ENCODE data around the gene RBBP8NL. TPM values are rescaled to one million over a fixed set of nuclear protein-coding genes. Genes with fewer than 3 reads are reported as not detected.

Gene RBBP8NL
- total and polyA plus RNA-seq, 3 experiments from 2014 or later: not detected

DNA sequence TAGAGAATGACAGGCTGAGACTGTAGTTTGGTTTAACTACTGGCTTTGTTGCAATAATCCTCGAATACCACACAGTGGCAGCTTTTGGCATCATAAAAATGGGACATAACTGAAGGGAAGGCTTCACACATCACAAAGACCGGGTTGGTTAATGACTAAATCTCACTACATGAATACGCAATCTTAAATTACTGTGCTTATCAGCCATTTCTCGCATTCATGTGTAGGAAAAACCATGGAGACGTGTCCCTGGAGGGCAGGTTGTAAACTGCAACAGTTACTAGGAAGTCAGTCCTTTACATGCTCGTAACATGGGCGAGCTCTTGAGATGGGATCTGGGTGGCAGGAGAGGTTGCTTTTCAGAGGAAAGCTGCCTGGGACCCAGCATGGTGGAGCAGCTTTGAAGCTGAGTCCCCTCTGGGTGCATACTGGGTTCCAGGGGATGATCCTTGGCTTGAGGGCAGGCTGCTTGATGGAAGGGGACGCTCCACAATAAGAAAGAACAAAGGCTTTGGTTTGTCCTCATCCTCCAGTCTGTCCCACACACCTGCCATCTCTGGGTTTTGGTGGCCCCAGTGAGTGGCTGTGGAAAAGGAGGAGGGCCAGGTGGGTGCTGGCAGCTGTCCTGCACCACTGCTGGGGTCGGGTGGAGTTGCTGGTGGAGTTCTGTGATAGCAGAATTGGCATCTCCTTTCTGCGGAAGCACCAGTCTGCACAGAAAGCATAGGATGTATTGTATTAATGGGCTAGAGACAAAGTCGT lies 38.3 kb downstream of the RBBP8NL start:
- ChIA-PET POLR2A (no interaction called here), CTCF (no interaction called here)
- Mint-ChIP-seq H3K4me1 (peaks cover 35 to 49% (median 39%) of the 10 kb centered on the region in 3 donors), H3K27me3 (no peaks in the 10 kb centered on the region), H3K9me3 (no peaks in the 10 kb centered on the region), H3K36me3 (peaks cover 0 to 64% (median 4%) of the 10 kb centered on the region in 3 donors), H3K27ac (peak overlapping the region in 6 of 8 donors; percentile 29 to 95 (median 92)), H3K4me3 (peak overlapping the region; percentile 90 to 97 (median 92))
- H3K27ac ChIP-seq (ENCODE audit: low read depth, low read length): no peak overlapping the region
- H3K9me3 ChIP-seq (ENCODE audit: low read length): no peaks in the 10 kb centered on the region
- H3K4me1 ChIP-seq (ENCODE audit: insufficient read depth, low read length): peaks cover 26% of the 10 kb centered on the region
- H3K27me3 ChIP-seq (ENCODE audit: insufficient read depth, low read length, poor library complexity, severe bottlenecking): no peaks in the 10 kb centered on the region
- H3K4me3 ChIP-seq (ENCODE audit: low read length): no peak overlapping the region
- H3K36me3 ChIP-seq (ENCODE audit: insufficient read depth, low read length): peaks cover 9% of the 10 kb centered on the region
- no peak for DNase-seq

GRCh38 chr20:62387933-62388635 lies 39.3 kb downstream of the RBBP8NL start:
- Mint-ChIP-seq H3K27ac (peak overlapping the region; percentile 90 to 98 (median 94)), H3K36me3 (peaks cover 0 to 57% (median 4%) of the 10 kb centered on the region in 3 donors)
- CTCF ChIA-PET: interaction anchor here (1.8 kb wide), 1 partner anchor 22 kb away, joined by 5 read pairs; no protein-coding TSS in a partner anchor

DNA sequence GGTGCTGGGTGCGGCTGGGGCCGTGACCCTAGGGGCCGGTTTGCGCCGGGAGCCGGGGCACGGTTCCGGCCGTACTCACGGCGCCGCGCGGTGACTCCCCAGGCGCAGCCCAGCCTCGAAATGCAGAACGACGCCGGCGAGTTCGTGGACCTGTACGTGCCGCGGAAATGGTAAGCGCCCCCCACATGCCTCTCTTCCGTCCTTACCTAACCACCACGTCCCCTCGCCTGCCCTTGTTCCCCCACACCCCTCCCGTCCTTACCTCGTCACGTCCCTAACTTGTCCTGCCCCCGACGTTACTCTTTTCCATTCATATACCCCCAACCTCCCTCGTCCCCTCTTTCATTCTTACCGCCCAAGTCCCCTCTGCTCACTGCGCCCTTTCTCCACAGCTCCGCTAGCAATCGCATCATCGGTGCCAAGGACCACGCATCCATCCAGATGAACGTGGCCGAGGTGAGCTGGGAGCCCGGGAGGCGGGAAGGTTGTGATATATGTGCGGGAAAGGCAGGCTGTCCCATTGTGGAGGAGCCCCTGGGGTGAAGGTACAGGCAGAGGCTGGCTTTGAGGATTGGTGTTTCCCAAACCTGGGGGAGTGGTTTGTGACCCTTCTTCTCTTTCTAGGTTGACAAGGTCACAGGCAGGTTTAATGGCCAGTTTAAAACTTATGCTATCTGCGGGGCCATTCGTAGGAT lies 40.0 kb downstream of the RBBP8NL start:
- peak overlapping the region; percentile 90 to 97 (median 92) for H3K4me3 Mint-ChIP-seq
- CTCF ChIA-PET: interaction anchor here (1.0 to 1.8 kb wide), 2 partner anchors 23 to 85 kb away, joined by 5 read pairs; partner anchors contain the start of gene ADRM1
- no peak for DNase-seq

More at GRCh38 chr20:62387933-62388635, 39.3 kb downstream of the RBBP8NL start:
- H3K4me1 Mint-ChIP-seq: peaks cover 38 to 53% (median 41%) of the 10 kb centered on the region in 3 donors
- Histone ChIP-seq H3K36me3 (ENCODE audit: insufficient read depth, low read length) (peaks cover 9% of the 10 kb centered on the region), H3K27me3 (ENCODE audit: insufficient read depth, low read length, poor library complexity, severe bottlenecking) (no peaks in the 10 kb centered on the region), H3K4me3 (ENCODE audit: low read length) (peak overlapping the region; percentile 90), H3K4me1 (ENCODE audit: insufficient read depth, low read length) (peaks cover 26% of the 10 kb centered on the region), H3K9me3 (ENCODE audit: low read length) (no peaks in the 10 kb centered on the region), H3K27ac (ENCODE audit: low read depth, low read length) (peak overlapping the region; percentile 88)
- H3K9me3 Mint-ChIP-seq: no peaks in the 10 kb centered on the region
- DNase-seq: no peak
- POLR2A ChIA-PET: no interaction called here
- peak overlapping the region; percentile 90 to 97 (median 92) for H3K4me3 Mint-ChIP-seq
- no peaks in the 10 kb centered on the region for H3K27me3 Mint-ChIP-seq

GRCh38 chr20:62386383-62387218 lies 40.7 kb downstream of the RBBP8NL start, which contains the start of gene RPS21:
Gene RPS21, plus strand, starts transcription at chr20:62387103. Its CDS starts 236 bp downstream, at chr20:62387339.
- H3K36me3 Mint-ChIP-seq: peaks cover 5 to 53% (median 8%) of the 10 kb centered on the region in 3 donors
- POLR2A ChIA-PET: interaction anchor here (0.7 to 1.5 kb wide), 3 partner anchors 17 to 410 kb away, joined by 4 read pairs; partner anchors contain the start of gene MRGBP

More for the DNA sequence above, 40.0 kb downstream of the RBBP8NL start:
- Histone ChIP-seq H3K4me3 (ENCODE audit: low read length) (peak overlapping the region; percentile 90), H3K27me3 (ENCODE audit: insufficient read depth, low read length, poor library complexity, severe bottlenecking) (no peaks in the 10 kb centered on the region), H3K27ac (ENCODE audit: low read depth, low read length) (peak overlapping the region; percentile 88), H3K4me1 (ENCODE audit: insufficient read depth, low read length) (peaks cover 32% of the 10 kb centered on the region), H3K36me3 (ENCODE audit: insufficient read depth, low read length) (peaks cover 9% of the 10 kb centered on the region), H3K9me3 (ENCODE audit: low read length) (no peaks in the 10 kb centered on the region)
- no peaks in the 10 kb centered on the region for H3K27me3 Mint-ChIP-seq
- peaks cover 0 to 55% (median 4%) of the 10 kb centered on the region in 3 donors for H3K36me3 Mint-ChIP-seq
- peak overlapping the region; percentile 90 to 98 (median 94) for H3K27ac Mint-ChIP-seq
- no peaks in the 10 kb centered on the region for H3K9me3 Mint-ChIP-seq
- POLR2A ChIA-PET: interaction anchor here (1.0 to 1.5 kb wide), 2 partner anchors 20 to 409 kb away, joined by 4 read pairs; partner anchors contain the start of gene MRGBP
- peaks cover 44 to 58% (median 45%) of the 10 kb centered on the region in 3 donors for H3K4me1 Mint-ChIP-seq

DNA sequence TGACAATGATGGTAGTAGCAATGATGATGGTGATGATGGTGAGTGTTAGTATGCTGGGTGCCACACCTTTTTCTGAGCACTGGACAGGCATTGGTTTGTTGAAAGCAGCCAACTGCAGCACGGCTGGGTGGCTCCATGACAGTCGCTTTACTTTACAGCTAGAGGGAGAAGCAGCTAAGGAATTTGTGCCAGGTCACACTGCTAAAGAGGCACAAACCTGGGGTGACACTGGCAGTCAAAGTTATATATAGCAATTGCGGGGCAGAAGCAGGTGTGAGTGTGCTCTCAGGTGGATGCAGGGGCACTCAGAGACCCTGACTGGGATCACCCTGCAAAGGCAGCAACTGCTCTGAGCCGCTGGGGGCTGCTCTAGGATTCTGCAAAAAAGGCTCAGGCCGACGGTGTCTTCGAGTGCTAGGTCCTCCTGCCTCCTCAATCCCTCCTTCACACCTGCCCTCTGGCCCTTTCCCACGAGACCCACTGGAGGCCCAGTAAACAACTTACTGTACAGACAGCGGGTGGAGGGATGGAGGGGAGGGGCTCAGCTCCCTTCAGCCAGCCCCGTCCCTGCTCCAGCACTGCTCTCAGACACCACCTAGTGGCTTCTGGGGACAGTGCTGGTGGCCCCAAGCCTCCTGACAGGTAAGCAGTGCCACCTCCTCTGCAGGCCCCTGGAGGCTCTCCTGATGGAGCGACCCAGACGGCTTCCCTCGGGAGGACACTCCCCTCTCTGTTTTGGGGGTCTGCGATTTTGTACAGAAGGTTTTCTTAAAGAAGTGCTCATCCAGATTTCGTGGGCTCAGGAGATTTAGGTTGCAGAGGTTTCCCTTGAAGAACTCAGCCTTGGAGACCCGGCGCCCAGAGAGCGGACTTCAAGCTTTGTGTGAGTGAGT lies 44.8 kb downstream of the RBBP8NL start:
- Mint-ChIP-seq H3K27me3 (no peaks in the 10 kb centered on the region), H3K9me3 (no peaks in the 10 kb centered on the region), H3K4me1 (peaks cover 33 to 38% (median 34%) of the 10 kb centered on the region in 3 donors), H3K27ac (peak overlapping the region; percentile 54 to 90 (median 76)), H3K4me3 (peak overlapping the region in 2 of 7 donors; percentile 55 to 79), H3K36me3 (peaks cover 4 to 20% (median 5%) of the 10 kb centered on the region in 3 donors)
- H3K36me3 ChIP-seq (ENCODE audit: insufficient read depth, low read length): peaks cover 5% of the 10 kb centered on the region
- H3K9me3 ChIP-seq (ENCODE audit: low read length): no peaks in the 10 kb centered on the region
- POLR2A ChIA-PET: interaction anchor here (0.8 kb wide), 1 partner anchor 134 kb away, joined by 3 read pairs; no protein-coding TSS in a partner anchor
- peaks cover 19% of the 10 kb centered on the region for H3K4me1 ChIP-seq (ENCODE audit: insufficient read depth, low read length)
- peak; percentile 62 to 78 (median 66) for DNase-seq
- H3K27ac ChIP-seq (ENCODE audit: low read depth, low read length): no peak overlapping the region
- H3K27me3 ChIP-seq (ENCODE audit: insufficient read depth, low read length, poor library complexity, severe bottlenecking): no peaks in the 10 kb centered on the region
- H3K4me3 ChIP-seq (ENCODE audit: low read length): no peak overlapping the region
- CTCF ChIA-PET: interaction anchor here (0.7 to 3.4 kb wide), 11 partner anchors 11 to 372 kb away, joined by 3 to 14 read pairs (median 5); partner anchors contain the start of gene LAMA5

More at GRCh38 chr20:62386383-62387218, 40.7 kb downstream of the RBBP8NL start, which contains the start of gene RPS21:
- DNase-seq: peak; percentile 89 to 96 (median 92)
- Mint-ChIP-seq H3K27me3 (no peaks in the 10 kb centered on the region), H3K4me3 (peak within 1 kb of the TSS; percentile 90 to 97 (median 92)), H3K9me3 (no peaks in the 10 kb centered on the region), H3K4me1 (peaks cover 51 to 63% (median 51%) of the 10 kb centered on the region in 3 donors), H3K27ac (peak within 1 kb of the TSS; percentile 93 to 98 (median 95))
- no peaks in the 10 kb centered on the region for H3K27me3 ChIP-seq (ENCODE audit: insufficient read depth, low read length, poor library complexity, severe bottlenecking)
- CTCF ChIA-PET: interaction anchor here (1.0 to 1.8 kb wide), 2 partner anchors 23 to 84 kb away, joined by 5 read pairs; partner anchors contain the start of gene ADRM1
- H3K9me3 ChIP-seq (ENCODE audit: low read length): no peaks in the 10 kb centered on the region
- H3K4me1 ChIP-seq (ENCODE audit: insufficient read depth, low read length): peaks cover 32% of the 10 kb centered on the region
- H3K36me3 ChIP-seq (ENCODE audit: insufficient read depth, low read length): peaks cover 14% of the 10 kb centered on the region
- peak within 1 kb of the TSS; percentile 88 for H3K27ac ChIP-seq (ENCODE audit: low read depth, low read length)
- peak within 1 kb of the TSS; percentile 90 for H3K4me3 ChIP-seq (ENCODE audit: low read length)

DNA sequence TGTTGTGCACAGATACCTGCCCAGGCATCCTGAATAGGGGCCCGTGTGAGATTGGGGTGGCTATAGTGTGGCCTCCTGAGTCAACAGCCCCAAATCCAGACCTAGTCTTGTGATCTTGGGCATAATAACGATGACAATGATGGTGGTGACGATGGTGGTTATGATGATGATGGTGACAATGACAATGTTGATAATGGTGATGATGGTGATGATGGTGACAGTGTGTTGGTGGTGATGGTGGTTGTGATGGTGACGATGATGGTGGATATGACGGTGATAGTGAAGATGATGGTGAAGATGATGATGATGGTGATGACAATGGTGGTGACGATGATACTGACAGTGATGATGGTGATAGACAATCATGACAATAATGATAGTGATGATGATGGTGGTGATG lies 45.5 kb downstream of the RBBP8NL start:
- Mint-ChIP-seq H3K36me3 (peaks cover 4 to 15% (median 5%) of the 10 kb centered on the region in 3 donors), H3K4me3 (peak overlapping the region in 1 of 7 donors; percentile 51), H3K9me3 (no peaks in the 10 kb centered on the region), H3K4me1 (peaks cover 29 to 32% (median 31%) of the 10 kb centered on the region in 3 donors), H3K27ac (peak overlapping the region in 5 of 8 donors; percentile 4 to 76 (median 45)), H3K27me3 (no peaks in the 10 kb centered on the region)
- Histone ChIP-seq H3K4me1 (ENCODE audit: insufficient read depth, low read length) (peaks cover 17% of the 10 kb centered on the region), H3K27ac (ENCODE audit: low read depth, low read length) (no peak overlapping the region), H3K27me3 (ENCODE audit: insufficient read depth, low read length, poor library complexity, severe bottlenecking) (no peaks in the 10 kb centered on the region), H3K36me3 (ENCODE audit: insufficient read depth, low read length) (peaks cover 5% of the 10 kb centered on the region), H3K4me3 (ENCODE audit: low read length) (no peak overlapping the region), H3K9me3 (ENCODE audit: low read length) (no peaks in the 10 kb centered on the region)
- no peak for DNase-seq
- CTCF ChIA-PET: interaction anchor here (0.9 to 3.4 kb wide), 6 partner anchors 15 to 371 kb away, joined by 3 to 14 read pairs (median 6); partner anchors contain the start of gene LAMA5
- POLR2A ChIA-PET: no interaction called here
